GM21447 (cell line): ENCODE measurements around the gene ADGRE2.
"Not testable (repeated sequence)": the region's sequence is repeated elsewhere in the genome, so short reads cannot be mapped to it uniquely, and the experiment has no call there.

Experiments
- ATAC-seq: cut with Tn5 transposase; IDR thresholded peaks from one replicate; pipeline ENCODE4 v1.9.1; 2021; ENCODE audit not compliant: unreplicated experiment

ADGRE2 gene

DNA sequence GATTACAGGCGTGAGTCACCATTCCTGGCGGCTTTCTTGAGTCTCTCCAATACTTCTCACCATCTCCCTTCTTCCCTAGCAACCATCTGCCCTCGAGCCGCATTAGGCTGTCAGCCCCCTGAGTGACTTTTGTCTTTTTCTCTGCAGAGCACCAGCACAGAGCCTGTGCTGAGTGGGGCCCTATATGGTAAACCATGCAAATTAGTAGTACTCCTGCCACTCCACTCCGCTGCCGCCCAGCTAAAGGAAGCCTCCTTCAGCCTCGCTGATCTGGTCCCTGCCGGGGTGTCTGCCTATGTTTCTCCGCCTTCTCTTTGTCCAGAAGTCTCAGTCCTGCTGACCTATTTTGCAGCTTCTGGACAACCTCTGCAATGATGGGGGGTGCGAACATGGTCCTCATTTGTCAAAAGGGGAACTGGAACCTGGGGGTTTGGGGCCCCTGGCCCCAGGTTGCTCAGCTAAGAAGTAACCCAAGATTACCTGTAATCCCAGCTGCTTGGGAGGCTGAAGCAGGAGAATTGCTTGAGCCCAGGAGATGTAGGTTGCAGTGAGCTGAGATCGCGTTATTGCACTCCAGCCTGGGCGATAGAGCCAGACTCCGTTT, 2.4 kb upstream of the ADGRE2 start:
- not testable (repeated sequence) for ATAC-seq

DNA sequence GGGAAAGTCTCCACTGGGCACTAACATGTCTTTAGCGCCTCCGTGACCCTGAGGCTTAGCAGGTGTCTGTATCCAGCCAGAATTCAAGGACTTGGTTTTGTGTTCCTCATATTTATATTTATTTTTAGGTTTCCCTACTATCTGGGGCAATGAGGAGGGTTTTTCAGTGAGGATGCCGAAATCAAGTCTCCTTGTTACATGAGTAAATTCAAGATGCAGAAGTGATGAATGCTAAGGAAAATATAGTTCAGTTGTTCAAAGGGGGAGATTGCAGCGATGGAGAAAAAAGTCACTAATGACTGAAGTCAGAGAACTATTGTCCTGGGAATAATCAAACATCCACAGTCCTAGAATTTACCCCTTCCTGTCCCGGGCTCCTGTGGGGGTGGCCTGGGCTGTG, 791 bp upstream of the ADGRE2 start:
- ATAC-seq: no peak

DNA sequence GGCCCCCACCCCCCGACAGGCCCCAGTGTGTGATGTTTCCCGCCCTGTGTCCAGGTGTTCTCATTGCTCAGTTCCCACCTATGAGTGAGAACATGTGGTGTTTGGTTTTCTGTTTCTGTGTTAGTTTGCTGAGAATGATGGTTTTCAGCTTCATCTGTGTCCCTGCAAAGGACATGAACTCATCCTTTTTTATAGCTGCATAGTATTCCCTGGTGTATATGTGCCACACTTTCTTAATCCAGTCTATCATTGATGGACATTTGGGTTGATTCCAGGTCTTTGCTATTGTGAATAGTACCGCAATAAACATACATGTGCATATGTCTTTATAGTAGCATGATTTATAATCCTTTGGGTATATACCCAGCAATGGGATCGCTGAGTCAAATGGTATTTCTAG, 715 bp downstream of the ADGRE2 start:
- not testable (repeated sequence) for ATAC-seq

DNA sequence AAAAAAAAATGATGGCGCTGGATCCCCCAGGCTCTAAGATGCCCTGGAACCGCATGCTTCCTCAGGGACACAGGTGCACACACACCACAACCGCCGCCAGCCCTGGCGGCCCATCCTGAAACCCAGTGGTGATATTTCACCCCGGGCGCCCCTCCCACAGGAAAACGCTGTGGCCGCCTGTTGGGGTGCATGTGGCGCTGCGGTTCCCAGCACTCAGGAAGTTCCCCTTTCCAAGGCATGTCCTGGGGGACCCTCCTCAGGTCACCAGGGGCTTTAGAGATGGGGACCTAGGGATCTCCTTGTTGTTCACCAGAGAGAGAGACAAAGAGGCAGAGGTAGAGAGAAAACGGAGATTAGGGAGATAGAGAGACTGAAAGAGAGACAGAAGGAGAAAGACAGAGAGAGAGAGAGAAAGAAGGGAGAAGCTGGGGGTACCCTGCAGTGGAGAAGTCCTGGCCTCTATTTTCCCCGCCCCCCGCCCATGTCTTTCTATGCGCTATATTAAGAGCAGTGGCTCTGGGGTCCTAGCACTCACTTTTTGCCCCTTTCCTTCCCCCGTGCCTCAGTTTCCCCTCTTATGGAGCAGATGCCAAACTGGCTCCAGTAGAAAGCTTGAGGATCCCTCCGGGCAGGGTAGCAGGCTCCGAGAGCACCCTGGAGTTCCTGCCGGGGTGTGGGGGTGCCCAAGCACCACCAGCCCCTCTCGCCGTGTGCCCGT, 2.3 kb downstream of the ADGRE2 start:
- ATAC-seq: no peak

DNA sequence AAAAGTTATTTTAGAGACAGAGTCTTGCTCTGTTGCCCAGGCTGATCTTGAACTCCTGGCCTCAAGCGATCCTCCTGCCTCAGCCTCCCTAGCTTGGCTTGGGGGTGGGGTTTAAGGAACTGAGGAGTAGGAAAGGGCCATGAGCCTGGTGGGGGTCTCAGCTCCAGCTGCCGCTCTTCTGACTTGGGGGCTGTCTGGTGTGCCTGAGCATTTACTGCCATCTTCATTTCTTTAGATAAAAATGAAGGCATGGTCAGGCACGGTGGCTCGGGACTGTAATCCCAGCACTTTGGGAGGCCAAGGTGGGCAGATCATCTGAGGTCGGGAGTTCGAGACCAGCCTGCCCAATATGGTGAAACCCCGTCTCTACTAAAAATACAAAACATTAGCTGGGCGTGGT, 3.0 kb downstream of the ADGRE2 start:
- not testable (repeated sequence) for ATAC-seq

DNA sequence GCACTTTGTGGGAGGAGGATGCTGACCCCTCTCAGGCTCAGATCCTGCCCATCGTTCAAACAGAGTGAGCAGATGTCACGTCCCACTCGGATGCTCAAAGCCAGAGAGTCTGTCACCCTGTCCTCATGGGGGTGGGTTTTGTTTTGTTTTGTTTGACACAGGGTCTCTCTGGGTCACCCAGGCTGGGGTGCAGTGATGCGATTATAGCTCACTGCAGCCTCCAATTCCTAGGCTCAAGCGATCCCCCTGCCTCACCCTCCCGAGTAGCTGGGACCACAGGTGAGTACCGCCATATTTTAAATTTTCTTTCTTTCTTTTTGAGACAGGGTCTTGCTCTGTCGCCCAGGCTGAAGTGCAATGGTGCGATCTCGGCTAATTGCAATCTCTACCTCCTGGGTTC, 4.0 kb downstream of the ADGRE2 start:
- ATAC-seq: no peak

DNA sequence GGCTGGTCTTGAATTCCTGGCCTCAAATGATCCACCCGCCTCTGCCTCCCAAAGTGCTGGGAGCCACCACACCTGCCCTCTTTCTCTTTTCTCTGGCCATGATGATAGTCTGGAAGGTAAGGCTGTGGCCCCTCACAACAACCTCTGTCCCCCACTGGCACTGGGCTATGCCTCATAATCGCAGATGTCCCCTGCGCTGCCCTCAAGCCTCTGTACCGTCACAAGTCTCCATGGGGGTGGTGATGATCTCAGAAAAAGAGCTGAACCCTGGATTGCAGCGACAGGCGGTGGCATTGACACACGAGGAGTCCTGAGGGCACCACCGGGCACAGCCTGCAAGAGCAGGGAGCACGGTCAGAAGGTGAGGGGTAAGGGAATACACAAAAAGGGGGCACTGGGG, 4.6 kb downstream of the ADGRE2 start:
- not testable (repeated sequence) for ATAC-seq

DNA sequence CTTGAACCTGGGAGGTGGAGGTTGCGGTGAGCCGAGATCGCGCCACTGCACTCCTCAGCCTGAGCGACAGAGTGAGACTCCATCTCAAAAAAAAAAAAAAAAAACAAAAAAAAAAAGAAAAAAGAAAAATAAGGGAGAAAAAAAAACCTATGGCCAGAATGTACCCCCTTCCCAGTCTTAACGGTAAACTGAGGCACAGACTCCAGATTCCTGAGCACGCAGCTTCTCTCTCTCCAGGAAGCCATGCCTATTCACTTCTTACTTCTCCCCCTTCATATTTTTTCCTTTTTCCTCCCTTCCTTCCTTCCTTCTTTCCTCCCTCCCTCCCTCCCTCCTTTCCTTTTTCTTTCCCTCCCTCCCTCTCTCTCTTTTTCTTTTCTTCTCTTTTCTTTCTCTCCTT, 5.4 kb downstream of the ADGRE2 start:
- no peak for ATAC-seq

DNA sequence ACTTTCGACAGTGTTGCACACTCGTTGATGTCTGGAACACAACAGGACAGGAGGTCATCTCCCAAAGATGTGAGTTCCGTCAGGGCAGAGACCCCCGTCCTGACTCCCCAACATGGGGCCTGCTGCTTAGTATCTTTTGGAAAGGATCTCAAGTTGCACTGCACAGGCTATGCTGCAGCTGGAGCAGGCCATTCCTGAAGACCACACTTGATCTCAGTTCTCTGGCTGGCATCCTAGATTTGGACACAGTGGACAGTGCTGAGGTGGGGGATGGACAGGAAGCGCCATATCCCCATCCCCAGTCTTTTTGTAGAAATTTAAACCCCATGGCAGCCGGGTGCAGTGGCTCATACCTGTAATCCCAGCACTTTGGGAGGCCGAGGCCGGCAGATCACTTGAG, 5.9 kb downstream of the ADGRE2 start:
- ATAC-seq: no peak

DNA sequence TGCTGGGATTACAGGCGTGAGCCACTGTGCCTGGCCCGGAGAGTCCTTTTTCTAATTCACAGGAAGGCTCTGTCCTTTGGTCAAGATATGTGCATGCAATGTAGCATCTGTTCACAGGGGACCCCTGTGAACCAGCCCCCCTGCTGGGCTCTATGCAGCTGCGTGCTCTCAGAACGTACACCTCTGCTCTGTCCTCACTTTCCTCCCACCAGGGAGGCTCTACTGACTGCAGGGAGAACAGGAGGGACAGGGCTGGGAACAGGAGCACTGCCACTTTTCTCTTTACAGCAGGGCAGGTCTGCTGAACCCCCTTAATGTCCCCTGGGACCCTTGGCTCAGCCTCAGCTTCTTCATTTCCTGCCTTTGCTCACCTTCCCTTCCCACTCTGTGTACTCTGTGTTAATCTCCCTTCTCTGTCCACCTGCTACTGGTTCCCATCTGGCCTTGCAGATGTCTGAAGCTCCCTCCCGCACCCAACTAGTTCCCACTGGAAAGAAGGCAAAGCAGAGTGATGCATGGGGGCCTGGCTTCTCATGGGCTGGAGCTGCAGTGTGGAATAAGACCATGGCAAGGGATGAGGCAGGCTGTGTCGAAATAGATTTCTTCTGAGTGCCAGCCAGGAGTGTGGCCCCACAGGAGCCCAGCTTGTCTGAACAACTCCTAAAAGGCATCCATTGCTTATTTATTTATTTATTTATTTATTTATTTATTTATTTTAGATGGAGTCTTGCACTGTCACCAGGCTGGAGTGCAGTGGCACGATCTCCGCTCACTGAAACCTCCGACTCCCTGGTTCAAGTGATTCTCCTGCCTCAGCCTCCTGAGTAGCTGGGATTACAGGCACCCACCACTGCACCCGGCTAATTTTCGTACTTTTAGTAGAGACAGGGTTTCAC, 7.2 kb downstream of the ADGRE2 start:
- no peak for ATAC-seq

DNA sequence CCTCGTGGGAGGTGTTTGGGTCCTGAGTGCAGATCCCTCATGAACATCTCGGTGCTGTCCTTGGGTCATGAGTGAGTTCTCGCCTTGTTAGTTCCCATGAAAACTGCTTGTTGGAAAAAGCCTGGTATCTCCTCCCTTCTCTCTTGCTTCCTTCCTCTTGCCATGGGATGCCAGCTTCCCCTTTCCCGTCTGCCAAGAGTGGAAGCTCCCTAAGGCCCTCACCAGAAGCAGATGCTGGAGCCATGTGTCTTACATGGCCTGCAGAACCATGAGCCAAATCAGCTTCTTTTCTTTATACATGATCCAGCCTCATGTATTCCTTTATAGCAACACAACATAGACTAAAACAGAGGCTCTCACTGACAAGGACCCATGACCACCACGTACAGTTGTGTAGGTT, 8.2 kb downstream of the ADGRE2 start:
- no peak for ATAC-seq

DNA sequence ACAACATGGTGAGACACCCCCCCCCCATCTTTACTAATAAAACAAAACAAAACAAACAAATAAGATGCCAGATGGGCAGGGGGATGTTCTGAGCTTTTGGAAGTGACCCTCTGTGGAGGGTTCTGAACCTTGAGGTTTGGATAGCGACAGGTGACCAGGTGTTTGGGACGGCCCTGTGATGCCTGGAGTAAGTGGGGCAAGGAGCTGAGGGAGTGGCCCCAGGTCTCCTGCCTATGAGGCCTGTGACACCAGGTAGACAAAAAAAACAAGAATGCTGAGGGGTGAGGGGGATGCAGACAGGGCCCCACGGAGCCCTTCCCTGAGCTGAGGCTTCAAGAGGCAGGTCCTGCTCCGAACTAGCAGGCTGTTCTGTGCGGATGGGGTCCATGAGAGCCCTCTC, 9.2 kb downstream of the ADGRE2 start:
- ATAC-seq: no peak

DNA sequence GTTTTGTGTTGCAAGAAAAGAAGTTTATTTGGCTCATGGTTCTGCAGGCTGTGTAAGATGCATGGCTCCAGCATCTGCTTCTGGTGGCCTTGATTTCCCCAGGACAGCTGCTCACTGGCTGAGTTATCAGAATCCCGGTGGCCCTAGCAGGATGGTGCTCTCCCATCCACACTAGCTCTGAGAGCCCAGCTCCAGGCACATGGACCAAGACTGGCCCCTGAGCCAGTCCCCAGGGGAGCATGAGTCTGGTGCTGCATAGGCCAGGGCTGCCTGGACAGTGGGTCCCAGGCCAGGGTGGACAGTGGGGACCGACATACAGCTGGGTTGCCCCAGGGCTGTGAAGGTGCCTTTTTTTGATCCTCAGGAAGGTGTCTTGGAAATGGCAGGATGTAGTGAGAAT, 10.4 kb downstream of the ADGRE2 start:
- ATAC-seq: no peak

DNA sequence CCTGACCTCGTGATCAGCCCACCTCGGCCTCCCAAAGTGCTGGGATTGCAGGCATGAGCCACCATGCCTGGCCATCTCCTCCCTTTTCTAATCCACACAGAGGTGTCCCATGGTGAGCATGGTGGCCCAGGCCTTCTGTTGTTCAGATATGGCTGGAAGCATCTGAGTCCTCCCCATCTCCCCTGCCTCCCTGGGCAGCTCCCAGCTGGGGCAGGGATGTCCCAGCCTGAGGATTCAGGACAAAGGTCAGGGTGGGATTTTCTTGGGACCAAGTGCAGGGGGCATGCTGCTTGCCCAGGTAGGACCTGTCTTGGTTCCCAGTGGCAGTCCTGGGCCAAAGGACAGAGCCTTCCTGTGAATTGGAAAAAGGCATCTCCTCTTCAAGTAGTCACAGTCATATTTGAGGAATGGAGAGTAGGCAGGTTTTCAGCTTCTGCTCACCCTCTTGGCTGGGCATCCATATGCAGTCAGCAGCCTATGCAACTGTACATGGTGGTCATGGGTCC, 10.8 kb downstream of the ADGRE2 start:
- no peak for ATAC-seq

DNA sequence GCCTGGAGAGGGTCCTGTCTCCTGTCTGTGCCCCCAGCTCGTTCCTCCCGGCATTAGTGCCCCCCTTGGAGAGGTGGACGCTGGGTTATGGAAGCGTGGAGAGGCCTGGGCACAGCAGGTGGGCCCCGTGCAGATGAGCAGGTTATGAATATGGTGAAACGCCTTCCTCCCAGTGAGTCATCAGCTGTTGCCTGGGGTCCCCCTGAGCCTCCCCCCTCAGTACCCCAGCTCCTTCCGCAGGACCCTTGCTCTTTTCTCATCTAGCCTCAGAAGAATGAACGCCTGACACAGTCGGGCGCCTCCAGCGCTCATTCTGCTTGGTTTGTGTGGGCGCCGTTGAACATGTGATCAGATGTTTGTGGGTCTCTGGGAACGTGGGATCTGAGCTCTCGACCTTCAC, 12.5 kb downstream of the ADGRE2 start:
- not testable (repeated sequence) for ATAC-seq

DNA sequence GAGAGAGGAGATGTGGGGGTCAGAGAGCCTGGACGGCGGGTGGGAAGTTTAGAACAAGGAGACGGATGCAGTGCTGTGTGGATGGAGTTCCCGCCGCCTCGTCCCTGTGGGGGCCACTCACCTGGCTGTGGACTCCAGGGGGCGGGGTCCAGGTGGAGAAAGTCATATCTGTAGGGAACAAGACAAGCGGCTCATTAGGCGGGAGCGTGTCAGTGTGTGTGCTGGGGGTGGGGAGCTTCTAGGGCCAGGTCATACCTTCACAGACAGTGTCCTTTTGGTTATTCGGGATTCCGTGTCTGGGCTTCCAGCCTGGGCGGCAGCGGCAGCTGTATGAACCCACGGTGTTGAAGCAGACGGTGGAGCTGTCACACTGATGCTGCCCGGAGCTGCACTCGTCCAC, 13.0 kb downstream of the ADGRE2 start:
- ATAC-seq: not testable (repeated sequence)

DNA sequence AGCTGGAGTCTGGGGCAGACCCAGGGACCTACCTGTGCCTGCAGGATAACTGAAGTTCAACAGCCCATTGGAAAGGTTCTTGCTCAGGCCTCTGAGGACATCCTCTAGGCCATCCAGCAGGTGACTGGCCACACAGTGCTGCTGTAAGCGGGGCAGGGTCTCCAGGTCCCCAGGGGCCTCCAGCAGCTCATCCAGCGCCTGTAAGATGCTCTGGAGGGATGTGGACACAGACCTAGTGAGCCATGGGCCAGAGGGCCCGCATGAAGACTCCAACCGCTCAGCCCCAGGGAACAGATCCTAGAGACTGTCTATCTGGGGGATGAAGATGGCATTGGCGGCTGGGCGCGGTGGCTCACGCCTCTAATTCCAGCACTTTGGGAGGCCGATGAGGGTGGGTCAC, 14.0 kb downstream of the ADGRE2 start:
- ATAC-seq: no peak

DNA sequence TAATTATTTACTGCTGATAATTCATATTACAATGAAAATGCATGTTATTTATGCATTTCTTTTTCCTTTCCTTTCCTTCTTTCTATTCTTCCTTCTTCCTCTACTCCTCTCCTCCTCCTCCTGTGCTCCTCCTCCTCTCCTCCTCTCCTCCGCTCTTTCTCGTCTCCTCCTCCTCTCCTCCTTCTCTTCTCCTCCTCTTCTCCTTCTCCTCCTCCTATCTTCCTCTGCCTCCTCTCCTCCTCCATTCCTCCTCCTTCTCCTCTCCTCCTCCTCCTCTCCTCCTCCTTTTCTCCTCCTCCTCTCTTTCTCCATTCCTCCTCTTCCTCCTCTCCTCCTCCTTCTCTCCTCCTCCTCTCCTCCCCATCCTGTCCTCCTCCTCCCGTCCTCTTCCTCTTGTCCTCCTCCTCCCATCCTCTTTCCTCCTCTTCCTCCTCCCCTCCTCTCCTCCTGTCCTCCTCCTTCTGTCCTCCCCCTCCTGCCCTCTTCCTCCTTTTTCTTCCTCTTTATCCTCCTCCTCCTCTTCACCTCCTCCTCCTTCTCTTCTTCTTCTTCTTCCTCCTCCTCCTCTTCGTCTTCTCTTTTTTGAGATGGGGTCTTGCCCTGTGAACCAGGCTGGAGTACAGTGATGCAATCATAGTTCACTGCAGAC, 14.7 kb downstream of the ADGRE2 start:
- no peak for ATAC-seq

DNA sequence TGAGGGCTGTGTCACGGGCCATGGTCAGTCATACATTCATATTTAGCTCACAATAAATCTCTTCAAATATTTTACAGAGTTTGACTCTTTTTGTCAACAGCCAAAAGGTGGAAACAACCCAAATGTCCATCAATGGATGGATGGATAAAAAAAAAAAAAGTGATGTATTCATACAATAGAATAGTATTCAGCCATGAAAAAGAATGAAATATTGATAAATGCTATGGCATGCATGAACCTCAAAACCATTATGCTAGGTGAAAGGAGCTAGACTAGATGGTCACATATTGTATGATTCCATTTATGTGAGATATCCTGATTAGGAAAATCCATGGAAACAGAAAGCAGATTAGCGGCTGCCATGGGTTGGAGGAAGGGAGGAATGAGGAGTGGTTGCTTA, 16.2 kb downstream of the ADGRE2 start:
- no peak for ATAC-seq

DNA sequence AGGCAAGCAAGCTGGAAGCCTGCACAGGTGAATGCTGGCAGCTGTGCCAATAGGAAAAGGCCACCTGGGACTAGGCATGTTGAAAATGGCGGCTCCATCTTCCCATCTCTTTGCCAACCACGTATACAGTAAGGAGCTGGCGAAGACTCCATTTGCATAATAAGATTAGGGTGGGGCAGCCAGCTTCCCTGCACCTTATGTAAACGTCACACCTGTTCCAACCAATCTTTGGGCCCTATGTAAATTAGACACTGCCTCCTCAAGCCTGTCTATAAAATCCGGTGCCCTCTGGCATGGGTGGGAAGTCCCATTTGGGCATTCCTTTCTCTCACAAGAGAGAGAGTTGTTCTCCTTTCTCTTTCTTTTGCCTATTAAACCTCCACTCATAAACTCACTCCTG, 16.8 kb downstream of the ADGRE2 start:
- no peak for ATAC-seq

DNA sequence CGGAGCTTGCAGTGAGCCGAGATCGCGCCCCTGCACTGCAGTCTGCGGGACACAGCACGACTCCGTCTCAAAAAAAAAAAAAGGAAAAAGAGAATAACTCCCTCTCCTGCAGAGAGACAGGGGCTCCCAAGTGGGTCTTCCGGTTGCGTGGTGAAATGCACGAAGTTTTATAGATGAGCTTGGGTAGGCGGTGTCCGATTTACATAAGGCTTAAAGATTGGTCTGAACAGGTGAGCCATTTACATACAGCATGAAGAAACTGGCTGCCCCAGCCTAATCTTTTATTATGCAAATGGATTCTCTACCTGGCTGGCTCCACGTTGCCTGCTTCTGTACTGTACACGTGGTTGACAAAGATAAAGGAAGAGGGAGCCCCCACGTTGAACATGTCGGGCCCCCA, 19.5 kb downstream of the ADGRE2 start:
- ATAC-seq: no peak
